ENCODE measurements around the gene DISP2.

DNA sequence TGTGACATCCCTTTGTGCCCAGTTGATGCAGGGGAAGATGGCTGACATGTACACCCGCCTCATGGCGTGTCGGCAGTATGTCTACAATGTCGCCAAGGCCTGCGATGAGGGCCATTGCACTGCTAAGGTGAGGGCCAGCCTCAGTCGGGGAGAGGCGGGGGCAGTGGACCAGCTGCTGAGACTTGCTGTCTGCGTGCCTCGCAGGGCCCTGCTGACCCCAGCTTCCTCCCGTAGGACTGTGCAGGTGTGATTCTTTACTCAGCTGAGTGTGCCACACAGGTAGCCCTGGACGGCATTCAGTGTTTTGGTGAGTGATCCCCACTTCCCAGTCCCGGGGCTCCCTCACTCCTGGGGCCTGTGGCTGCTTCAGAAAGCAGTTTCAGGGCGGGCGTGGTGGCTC lies 58.0 kb downstream of the DISP2 start:
- TF ChIP-seq CTCF (conservative IDR thresholded peaks at IDR 0.05; ENCODE audit: low read length) (no peak), EZH2phosphoT487 (IDR thresholded peaks at IDR 0.05; ENCODE audit: borderline replicate concordance) (no peak)
